GM18870 (cell line): Measurements from ENCODE around the gene CDKN3.
"Not testable (repeated sequence)": the region's sequence is repeated elsewhere in the genome, so short reads cannot be mapped to it uniquely, and the experiment has no call there.

Experiments
- ATAC-seq: cut with Tn5 transposase; IDR thresholded peaks from one replicate; pipeline ENCODE4 v1.9.1; 2021; ENCODE audit warnings: moderate library complexity; ENCODE audit not compliant: unreplicated experiment

CDKN3 gene

GRCh38 chr14:54369343-54369742, 27.5 kb upstream of the CDKN3 start:
- ATAC-seq = no peak

GRCh38 chr14:54370323-54371198, 26.2 kb upstream of the CDKN3 start:
- no peak for ATAC-seq

GRCh38 chr14:54374117-54374884, 22.5 kb upstream of the CDKN3 start:
- ATAC-seq = no peak

GRCh38 chr14:54377501-54377900, 19.3 kb upstream of the CDKN3 start:
- no peak for ATAC-seq

- ATAC-seq = not testable (repeated sequence)
Measured at GRCh38 chr14:54378893-54379292, 17.9 kb upstream of the CDKN3 start.

GRCh38 chr14:54380558-54380957, 16.2 kb upstream of the CDKN3 start:
- ATAC-seq = not testable (repeated sequence)

- ATAC-seq = no peak
Measured at GRCh38 chr14:54381821-54382220, 15.0 kb upstream of the CDKN3 start.

GRCh38 chr14:54383835-54384234, 13.0 kb upstream of the CDKN3 start:
- no peak for ATAC-seq

- ATAC-seq = no peak
Measured at GRCh38 chr14:54385556-54385955, 11.3 kb upstream of the CDKN3 start.

- ATAC-seq = no peak
Measured at GRCh38 chr14:54387328-54387727, 9.5 kb upstream of the CDKN3 start.

GRCh38 chr14:54392131-54392859, 4.5 kb upstream of the CDKN3 start:
- ATAC-seq = no peak

GRCh38 chr14:54392986-54393884, 3.6 kb upstream of the CDKN3 start:
- not testable (repeated sequence) for ATAC-seq

GRCh38 chr14:54394596-54394995, 2.2 kb upstream of the CDKN3 start:
- no peak for ATAC-seq

- no peak for ATAC-seq
Measured at GRCh38 chr14:54395284-54395683, 1.5 kb upstream of the CDKN3 start.

- no peak for ATAC-seq
Measured at GRCh38 chr14:54395716-54396115, 1.1 kb upstream of the CDKN3 start.

- ATAC-seq = no peak
Measured at GRCh38 chr14:54396183-54396492, 669 bp upstream of the CDKN3 start.

GRCh38 chr14:54399560-54399959, 2.8 kb downstream of the CDKN3 start:
- ATAC-seq = no peak

- not testable (repeated sequence) for ATAC-seq
Measured at GRCh38 chr14:54403401-54404005, 6.7 kb downstream of the CDKN3 start.

GRCh38 chr14:54410215-54410614, 13.4 kb downstream of the CDKN3 start:
- no peak for ATAC-seq

- ATAC-seq = no peak
Measured at GRCh38 chr14:54411371-54411770, 14.6 kb downstream of the CDKN3 start.
